ENCODE results near the gene KRT9.

KRT9 gene

GRCh38 chr17:41528959-41529353, 42.9 kb downstream of the KRT9 start:
- DNase-seq (ENCODE audit: low read depth) = no peak

- DNase-seq (ENCODE audit: low read depth) = no peak
Observed at GRCh38 chr17:41527063-41528023, 44.5 kb downstream of the KRT9 start.

- DNase-seq (ENCODE audit: low read depth) = no peak
Observed at GRCh38 chr17:41524261-41524660, 47.6 kb downstream of the KRT9 start.

GRCh38 chr17:41523787-41524186, 48.1 kb downstream of the KRT9 start:
- DNase-seq (ENCODE audit: low read depth) = no peak

GRCh38 chr17:41523225-41523593, 48.6 kb downstream of the KRT9 start:
- no peak for DNase-seq (ENCODE audit: low read depth)

- no peak for DNase-seq (ENCODE audit: low read depth)
Observed at GRCh38 chr17:41522301-41523224, 49.3 kb downstream of the KRT9 start.

- no peak for DNase-seq (ENCODE audit: low read depth)
Observed at GRCh38 chr17:41521574-41522261, 50.1 kb downstream of the KRT9 start.

- no peak for DNase-seq (ENCODE audit: low read depth)
Observed at GRCh38 chr17:41520821-41521521, 50.9 kb downstream of the KRT9 start.

- no peak for DNase-seq (ENCODE audit: low read depth)
Observed at GRCh38 chr17:41519501-41520224, 52.2 kb downstream of the KRT9 start.

- no peak for DNase-seq (ENCODE audit: low read depth)
Observed at GRCh38 chr17:41518789-41519449, 52.9 kb downstream of the KRT9 start, which contains the start of gene KRT15. Gene KRT15, minus strand, starts transcription at chr17:41518890. Its CDS starts 63 bp downstream, at chr17:41518827.

- no peak for DNase-seq (ENCODE audit: low read depth)
Observed at GRCh38 chr17:41518031-41518430, 53.8 kb downstream of the KRT9 start.

- no peak for DNase-seq (ENCODE audit: low read depth)
Observed at GRCh38 chr17:41516830-41517283, 55.0 kb downstream of the KRT9 start.

- no peak for DNase-seq (ENCODE audit: low read depth)
Observed at GRCh38 chr17:41516147-41516829, 55.6 kb downstream of the KRT9 start.
